ENCODE results near the gene SLC35F3. TPM values are rescaled to one million over a fixed set of nuclear protein-coding genes. Genes with fewer than 3 reads are reported as not detected.

The SLC35F3 gene
- total and polyA plus RNA-seq, 7 donors, result under 0.01 to 0.54 (median 0.28) TPM; not detected in 2

DNA sequence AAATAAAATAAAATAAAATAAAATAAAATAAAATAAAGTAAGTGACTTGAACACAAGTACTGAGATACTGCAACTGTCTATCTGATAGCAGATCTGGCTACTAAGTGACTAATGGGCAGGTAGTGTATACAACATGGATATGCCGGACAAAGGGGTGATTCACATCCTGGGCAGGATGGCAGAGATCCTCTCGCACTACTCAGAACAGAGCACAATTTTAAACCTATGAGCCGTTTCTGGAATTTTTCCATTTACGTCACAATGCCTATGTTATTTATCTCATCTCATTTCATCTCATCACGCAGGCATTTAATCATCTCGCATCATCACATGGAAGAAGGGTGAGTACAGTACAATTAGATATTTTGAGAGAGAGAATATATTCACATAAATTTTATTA is 235.5 kb downstream of the SLC35F3 start:
- H3K4me3 ChIP-seq, result no peak overlapping the region
- H3K36me3 ChIP-seq, result no peaks in the 10 kb centered on the region
- H3K27ac ChIP-seq, result no peak overlapping the region
- 84 to 91% methylated on average over 6 of the region's 6 CpGs for whole genome bisulfite sequencing, 2 donors
- H3K27me3 ChIP-seq, result no peaks in the 10 kb centered on the region
- no peak for DNase-seq
- TF ChIP-seq POLR2A (IDR thresholded peaks at IDR 0.05), result no peak
- no peak for TF ChIP-seq EP300 (IDR thresholded peaks at IDR 0.05)
- intact Hi-C loops (cut with DNase I), result no loop called here
- H3K4me1 ChIP-seq, result no peaks in the 10 kb centered on the region
- no peaks in the 10 kb centered on the region for H3K9me3 ChIP-seq

DNA sequence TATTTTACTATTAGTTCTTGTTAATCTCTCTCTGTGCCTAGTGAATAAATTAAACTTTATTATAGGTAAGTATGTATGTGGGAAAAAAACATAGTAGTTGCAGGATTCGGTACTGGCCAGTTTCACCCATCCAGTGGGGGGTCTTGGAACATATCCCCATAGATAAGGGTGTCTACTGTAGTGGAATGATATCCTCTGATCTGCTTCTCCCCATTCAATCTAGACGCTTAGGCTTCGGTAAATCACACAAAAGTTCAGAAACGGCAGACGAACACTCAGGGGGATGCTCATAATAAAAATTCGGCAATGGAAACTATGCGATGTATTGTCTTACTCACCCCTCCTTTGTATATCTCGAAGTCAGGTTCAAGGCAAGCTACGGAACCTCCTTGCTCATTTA is 235.9 kb downstream of the SLC35F3 start:
- Histone ChIP-seq H3K4me3 (no peak overlapping the region), H3K36me3 (no peaks in the 10 kb centered on the region), H3K27ac (no peak overlapping the region), H3K27me3 (no peaks in the 10 kb centered on the region), H3K9me3 (no peaks in the 10 kb centered on the region), H3K4me1 (no peaks in the 10 kb centered on the region)
- 95 to 96% methylated on average over 9 of the region's 9 CpGs for WGBS, 2 donors
- no peak for DNase-seq
- intact Hi-C loops (cut with DNase I), result no loop called here
- TF ChIP-seq, protein P1, sequence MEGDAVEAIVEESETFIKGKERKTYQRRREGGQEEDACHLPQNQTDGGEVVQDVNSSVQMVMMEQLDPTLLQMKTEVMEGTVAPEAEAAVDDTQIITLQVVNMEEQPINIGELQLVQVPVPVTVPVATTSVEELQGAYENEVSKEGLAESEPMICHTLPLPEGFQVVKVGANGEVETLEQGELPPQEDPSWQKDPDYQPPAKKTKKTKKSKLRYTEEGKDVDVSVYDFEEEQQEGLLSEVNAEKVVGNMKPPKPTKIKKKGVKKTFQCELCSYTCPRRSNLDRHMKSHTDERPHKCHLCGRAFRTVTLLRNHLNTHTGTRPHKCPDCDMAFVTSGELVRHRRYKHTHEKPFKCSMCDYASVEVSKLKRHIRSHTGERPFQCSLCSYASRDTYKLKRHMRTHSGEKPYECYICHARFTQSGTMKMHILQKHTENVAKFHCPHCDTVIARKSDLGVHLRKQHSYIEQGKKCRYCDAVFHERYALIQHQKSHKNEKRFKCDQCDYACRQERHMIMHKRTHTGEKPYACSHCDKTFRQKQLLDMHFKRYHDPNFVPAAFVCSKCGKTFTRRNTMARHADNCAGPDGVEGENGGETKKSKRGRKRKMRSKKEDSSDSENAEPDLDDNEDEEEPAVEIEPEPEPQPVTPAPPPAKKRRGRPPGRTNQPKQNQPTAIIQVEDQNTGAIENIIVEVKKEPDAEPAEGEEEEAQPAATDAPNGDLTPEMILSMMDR (IDR thresholded peaks at IDR 0.05), result no peak
- no peak for TF ChIP-seq POLR2A (IDR thresholded peaks at IDR 0.05)
- TF ChIP-seq EP300 (IDR thresholded peaks at IDR 0.05), result no peak
- TF ChIP-seq POLR2AphosphoS5 (IDR thresholded peaks at IDR 0.05), result no peak

DNA sequence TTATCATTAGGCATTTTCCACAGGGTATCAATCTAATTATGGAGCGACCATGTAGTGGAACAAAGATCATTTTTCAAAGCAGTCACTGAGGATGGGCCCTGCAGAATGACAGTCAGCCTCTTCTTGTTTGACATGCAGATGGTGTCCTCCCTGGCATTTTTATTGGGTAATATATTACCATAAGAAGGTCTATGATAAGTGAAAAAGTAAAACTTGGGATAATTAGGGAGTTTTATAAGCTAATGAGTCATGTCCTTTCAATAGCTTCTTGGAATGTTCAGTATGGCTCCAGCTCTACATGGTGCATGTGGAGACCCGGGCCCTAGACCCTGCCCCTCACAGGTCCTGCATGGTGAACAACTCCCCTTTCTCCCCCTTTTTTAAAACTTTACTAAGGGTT is 236.5 kb downstream of the SLC35F3 start:
- Histone ChIP-seq H3K9me3 (no peaks in the 10 kb centered on the region), H3K4me1 (no peaks in the 10 kb centered on the region), H3K36me3 (no peaks in the 10 kb centered on the region), H3K4me3 (no peak overlapping the region), H3K27ac (no peak overlapping the region), H3K27me3 (no peaks in the 10 kb centered on the region)
- WGBS, 2 donors, result 78 to 89% methylated on average over 2 of the region's 2 CpGs
- TF ChIP-seq, protein P1 (IDR thresholded peaks at IDR 0.05), result no peak
- TF ChIP-seq EP300 (IDR thresholded peaks at IDR 0.05) (no peak), POLR2AphosphoS5 (IDR thresholded peaks at IDR 0.05) (no peak), POLR2A (IDR thresholded peaks at IDR 0.05) (no peak)
- intact Hi-C loops (cut with DNase I), result no loop called here
- DNase-seq, result no peak

DNA sequence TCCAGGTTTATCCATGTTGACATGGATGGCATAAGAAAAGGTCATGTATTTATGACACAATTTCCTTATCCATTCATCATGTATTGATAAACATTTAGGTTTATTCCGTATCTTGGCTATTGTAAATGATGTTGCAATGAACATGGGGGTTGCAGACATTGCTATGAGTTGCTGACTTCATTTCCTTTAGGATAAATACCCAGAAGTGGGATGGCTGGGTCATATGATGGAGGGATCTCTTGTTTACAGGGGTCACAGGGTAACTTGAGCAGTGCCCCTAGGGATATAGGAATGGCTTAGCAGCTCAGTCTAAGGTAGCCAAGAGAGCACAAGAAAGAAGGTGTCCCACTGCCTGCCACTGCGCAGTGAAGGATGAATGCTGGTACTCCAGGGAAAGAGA is 239.2 kb downstream of the SLC35F3 start:
- Histone ChIP-seq H3K4me3 (no peak overlapping the region), H3K9me3 (no peaks in the 10 kb centered on the region), H3K27ac (no peak overlapping the region), H3K36me3 (no peaks in the 10 kb centered on the region), H3K27me3 (no peaks in the 10 kb centered on the region), H3K4me1 (no peaks in the 10 kb centered on the region)
- 84 to 89% methylated on average over 2 of the region's 2 CpGs for WGBS, 2 donors
- DNase-seq, result no peak
- intact Hi-C loops (cut with DNase I), result no loop called here
- TF ChIP-seq POLR2A (IDR thresholded peaks at IDR 0.05) (no peak), POLR2AphosphoS5 (IDR thresholded peaks at IDR 0.05) (no peak), EP300 (IDR thresholded peaks at IDR 0.05) (no peak)
- TF ChIP-seq, protein P1 (IDR thresholded peaks at IDR 0.05), result no peak

DNA sequence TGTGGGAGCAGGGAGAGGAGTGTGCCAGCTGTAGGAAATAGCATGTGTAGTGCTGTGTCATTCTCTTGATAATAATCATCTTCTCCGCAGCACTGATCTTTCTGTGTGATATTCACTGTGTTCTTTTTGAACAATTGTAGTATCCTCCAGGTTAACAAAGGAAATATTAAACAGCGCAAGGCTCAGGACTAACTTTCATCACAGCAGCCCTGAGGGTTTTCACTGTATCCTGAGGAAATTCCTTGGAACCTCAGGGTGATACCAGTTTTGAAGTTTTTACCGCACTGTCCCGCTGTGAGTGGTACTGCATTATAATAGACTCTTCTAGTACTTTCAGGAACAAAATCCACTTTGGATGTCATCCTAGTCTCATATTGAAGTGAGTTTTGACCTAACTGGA is 240.4 kb downstream of the SLC35F3 start:
- no peak overlapping the region for H3K4me3 ChIP-seq
- no peaks in the 10 kb centered on the region for H3K9me3 ChIP-seq
- no peak overlapping the region for H3K27ac ChIP-seq
- WGBS, 2 donors, result 72 to 94% methylated on average over 4 of the region's 4 CpGs
- H3K36me3 ChIP-seq, result no peaks in the 10 kb centered on the region
- no peaks in the 10 kb centered on the region for H3K4me1 ChIP-seq
- no peaks in the 10 kb centered on the region for H3K27me3 ChIP-seq
- TF ChIP-seq, protein P1 (IDR thresholded peaks at IDR 0.05), result no peak
- no peak for TF ChIP-seq POLR2AphosphoS5 (IDR thresholded peaks at IDR 0.05)
- no peak for TF ChIP-seq POLR2A (IDR thresholded peaks at IDR 0.05)
- TF ChIP-seq EP300 (IDR thresholded peaks at IDR 0.05), result no peak
- intact Hi-C loops (cut with DNase I), result no loop called here
- DNase-seq, result no peak
